GM19468 (cell line): ENCODE results near the gene CEP135.
"Not testable (repeated sequence)": the region's sequence is repeated elsewhere in the genome, so short reads cannot be mapped to it uniquely, and the experiment has no call there.

Experiments used
- ATAC-seq: cut with Tn5 transposase; IDR thresholded peaks from one replicate; pipeline ENCODE4 v1.9.1; 2021; ENCODE audit warnings: mild to moderate bottlenecking, moderate library complexity, moderate number of reproducible peaks; ENCODE audit not compliant: unreplicated experiment; ENCODE audit errors: extremely low read depth

CEP135 gene

DNA sequence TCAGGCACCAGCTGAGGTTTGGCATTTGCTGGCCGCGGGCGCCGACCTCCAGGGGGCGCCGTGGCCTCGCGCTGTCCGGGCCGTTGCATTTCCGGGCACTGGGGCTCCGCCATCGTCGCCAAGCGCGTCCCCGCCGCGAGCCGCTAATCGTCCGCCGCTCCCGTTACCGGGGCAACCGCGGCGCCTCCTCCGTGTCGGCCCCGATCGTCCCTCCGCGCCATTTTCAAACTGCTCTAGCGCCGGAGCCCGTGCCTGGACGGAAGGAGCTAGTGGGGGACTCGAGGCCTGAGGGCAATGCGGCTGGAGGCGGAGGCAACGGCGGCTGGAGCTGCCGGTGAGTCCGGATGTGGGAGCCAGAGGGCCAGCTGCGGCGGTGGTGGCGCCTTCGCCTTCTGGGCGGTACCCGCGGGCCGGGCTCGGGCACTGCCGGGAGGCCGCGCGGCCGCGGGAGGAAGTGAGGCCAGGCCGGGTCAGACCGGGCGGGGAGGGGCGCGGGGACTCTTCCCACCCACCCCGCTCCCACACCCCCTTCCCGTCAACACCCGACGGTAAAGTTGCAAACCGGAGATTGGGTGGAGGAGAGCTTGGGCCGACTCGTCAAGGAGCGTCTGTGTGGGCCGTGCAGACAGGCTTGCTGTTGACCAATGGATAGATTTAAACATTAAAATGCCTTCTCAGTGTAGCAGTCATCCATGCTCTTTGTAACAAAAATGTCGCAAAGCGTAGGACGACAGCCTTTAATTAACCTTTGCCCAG is at the start of gene CEP135:
TSS of gene CEP135 (plus strand) at position 220 of the 756 bp plus-strand sequence. CDS start 3,186 bp downstream, outside the sequence.
- peak; percentile 72 for ATAC-seq

GRCh38 chr4:55902677-55903076 is 46.1 kb upstream of the CEP135 start:
- no peak for ATAC-seq

- no peak for ATAC-seq
These were observed 45.2 kb upstream of the CEP135 start for GRCh38 chr4:55903577-55903976.

GRCh38 chr4:55904576-55904975 is 44.2 kb upstream of the CEP135 start:
- no peak for ATAC-seq

- no peak for ATAC-seq
These were observed 42.4 kb upstream of the CEP135 start for GRCh38 chr4:55906323-55906722.

DNA sequence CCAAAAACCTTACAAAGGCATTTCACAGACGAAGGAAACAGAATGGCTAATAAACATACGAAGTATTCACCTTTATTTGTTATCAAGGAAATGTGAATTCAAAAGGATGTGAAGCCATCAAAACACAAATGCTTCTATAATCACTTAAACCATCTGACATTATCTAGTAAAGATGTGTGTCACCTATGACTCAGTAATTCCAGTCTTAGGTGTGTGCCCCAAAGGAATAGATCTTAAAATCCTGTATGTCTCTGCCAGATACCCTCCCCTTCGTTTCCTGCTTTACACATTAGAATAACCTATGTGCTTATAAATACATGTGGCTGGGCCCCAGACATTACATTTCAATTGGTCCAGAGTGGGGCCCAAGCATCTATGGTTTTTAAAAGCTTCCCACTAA is 41.8 kb upstream of the CEP135 start:
- ATAC-seq: no peak

DNA sequence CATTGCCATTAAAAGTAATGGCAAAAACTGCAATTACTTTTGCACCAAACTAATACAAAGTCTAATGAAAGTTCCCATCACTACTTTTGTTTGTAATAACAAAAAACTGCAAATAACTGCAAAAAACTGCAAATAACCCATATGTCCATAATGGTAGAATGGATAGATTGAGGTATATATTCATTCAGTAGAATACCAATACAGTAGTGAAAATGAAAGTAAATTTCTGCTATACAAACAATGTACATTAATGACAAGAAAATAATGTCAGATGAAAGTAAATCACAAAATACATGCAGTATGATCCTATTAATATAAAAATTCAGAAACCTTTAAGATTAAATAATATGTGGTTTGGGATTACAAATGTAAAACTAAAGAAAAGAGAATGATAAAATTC is 41.3 kb upstream of the CEP135 start:
- ATAC-seq: no peak

GRCh38 chr4:55910140-55910539 is 38.6 kb upstream of the CEP135 start:
- ATAC-seq: no peak

GRCh38 chr4:55912249-55912648 is 36.5 kb upstream of the CEP135 start:
- ATAC-seq: no peak

- ATAC-seq: no peak
These were observed 28.2 kb upstream of the CEP135 start for GRCh38 chr4:55920571-55920970.

DNA sequence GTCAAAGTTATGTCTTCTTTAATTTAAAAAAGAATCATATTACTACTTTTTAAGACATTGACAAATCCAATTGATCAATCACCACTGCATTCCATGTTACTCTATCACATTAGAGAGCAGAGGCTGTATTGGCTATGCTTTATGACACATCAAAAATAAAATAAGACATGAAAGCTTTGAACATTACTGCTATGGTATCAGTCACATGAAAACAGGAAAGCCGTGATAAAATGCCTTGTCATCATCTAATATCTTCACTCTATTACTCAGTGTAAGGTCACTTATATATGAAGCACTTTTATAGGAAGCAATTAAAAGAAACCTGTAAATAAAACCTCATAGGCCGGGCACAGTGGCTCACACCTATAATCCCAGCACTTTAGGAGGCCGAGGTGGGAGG is 27.7 kb upstream of the CEP135 start:
- no peak for ATAC-seq

- no peak for ATAC-seq
These were observed 23.5 kb upstream of the CEP135 start for GRCh38 chr4:55925241-55925640.

DNA sequence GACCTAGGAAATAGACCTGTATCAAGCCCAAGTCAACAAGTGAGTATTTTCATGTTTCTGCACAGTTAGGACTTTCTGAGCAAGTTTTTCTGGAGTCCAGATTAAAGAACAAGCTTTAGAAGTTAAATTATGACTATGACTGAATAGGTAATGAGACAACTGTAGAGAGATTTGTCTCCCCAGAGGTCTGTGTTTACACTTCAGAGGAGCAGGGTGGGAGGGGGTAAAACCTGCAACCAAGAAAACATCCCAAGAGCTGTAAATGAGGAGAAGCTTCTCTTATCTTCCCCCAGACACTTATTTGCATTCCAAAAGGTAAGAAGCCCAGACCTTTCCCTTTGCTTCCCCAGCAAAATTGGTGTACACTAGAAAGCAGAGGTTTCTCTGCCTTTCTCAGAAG is 22.1 kb upstream of the CEP135 start:
- ATAC-seq: no peak

DNA sequence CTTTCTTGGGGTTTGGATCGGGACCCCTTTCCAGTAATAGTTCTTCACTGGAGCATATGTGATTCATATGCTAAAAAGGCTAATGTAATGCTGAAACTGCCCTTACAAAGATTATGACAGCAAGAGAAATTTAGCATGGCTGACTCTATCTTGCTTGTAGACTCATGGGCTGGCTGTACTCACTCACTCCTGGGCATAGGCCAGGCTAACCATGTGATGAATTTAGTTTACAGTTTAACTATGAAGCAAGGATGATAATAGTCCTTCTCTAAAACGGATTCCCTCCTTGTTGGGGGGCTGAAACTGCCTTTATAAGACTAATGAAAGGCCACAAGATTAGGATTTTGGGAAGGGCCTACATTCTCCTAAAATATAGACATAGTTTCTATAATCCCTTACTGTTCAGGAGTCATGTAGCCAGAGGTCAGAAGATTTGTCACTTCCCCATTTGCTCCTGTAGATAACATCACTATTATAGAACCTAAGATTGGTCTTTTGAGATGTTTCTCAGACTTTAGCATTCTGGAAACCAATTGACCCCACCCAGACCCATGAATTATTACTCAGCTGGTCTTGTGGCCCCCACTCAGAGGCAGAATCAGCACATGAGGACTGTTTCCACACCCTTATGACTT is 20.8 kb upstream of the CEP135 start:
- no peak for ATAC-seq

DNA sequence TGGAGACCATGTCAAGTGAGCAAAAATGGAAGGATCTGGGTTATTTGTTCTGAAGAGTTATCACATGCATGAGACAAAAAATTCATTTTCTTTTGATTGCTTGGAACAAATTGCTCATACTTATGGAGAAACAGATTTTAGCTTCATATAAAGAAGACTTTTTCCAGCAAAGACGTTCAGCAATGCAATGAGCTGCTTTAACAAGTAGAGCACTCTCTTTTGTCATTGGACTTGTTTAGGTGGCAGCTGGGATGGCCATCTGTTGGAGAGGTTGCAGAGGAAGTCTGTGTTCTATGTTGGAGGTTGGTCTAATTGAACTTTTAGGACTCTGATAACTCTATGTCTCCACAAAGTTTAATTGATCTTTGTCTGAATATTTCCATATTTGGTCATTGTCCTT is 19.9 kb upstream of the CEP135 start:
- no peak for ATAC-seq

- ATAC-seq: no peak
These were observed 17.7 kb upstream of the CEP135 start for GRCh38 chr4:55931043-55931442.

DNA sequence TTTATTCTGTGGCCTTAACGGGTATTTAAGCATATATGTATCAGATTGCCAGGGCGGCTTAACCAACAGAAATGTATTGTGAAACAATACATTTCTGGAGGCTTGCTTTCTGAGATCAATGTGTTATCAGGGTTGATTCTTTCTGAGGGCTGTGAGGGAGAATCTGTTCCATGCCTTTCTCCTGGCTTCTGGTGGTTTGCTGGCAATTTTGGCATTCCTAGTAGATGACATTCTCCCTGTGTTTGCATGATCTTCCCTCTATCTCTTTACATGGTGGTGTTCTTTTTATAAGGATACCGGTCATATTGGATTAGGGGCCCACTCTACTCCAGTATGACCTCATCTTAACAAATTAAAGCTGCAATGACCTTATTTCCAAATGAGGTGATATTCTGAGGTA is 16.9 kb upstream of the CEP135 start:
- no peak for ATAC-seq

- ATAC-seq: no peak
These were observed 16.2 kb upstream of the CEP135 start for GRCh38 chr4:55932511-55932910.

DNA sequence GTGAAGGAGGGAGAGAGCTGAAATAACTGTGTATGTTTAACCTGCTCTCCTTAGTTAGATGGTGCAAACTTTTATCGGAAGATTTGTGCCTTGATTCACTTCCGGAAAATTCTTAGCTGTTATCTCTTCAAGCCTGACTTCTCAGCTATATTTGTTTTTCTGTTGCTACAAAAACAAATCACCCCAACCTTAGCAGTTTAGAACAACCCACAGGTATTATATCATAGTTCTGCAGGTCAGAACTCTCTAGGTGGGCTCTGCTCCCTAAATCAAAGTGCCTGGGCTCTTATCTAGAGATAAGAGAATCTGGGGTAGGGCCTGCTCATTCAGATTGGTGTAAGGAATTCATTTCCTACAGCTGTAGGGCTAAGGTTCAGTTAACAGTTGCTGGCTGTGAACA is 15.1 kb upstream of the CEP135 start:
- no peak for ATAC-seq

DNA sequence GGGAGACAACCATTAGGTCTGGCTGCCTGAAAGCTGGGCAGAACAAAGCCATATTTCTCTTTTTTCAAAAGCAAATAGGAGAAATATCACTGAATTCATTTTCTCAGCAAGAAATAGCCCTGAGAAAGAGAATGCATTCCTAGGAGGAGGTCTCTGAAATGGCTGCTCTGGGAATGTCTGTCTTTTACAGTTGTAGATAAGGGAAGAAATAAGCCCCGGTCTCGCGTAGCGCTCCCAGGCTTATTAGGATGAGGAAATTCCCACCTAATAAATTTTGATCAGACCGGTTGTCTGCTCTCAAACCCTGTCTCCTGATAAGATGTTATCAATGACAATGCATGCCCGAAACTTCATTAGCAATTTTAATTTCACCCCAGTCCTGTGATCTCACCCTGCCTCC is 12.8 kb upstream of the CEP135 start:
- ATAC-seq: not testable (repeated sequence)

GRCh38 chr4:55938481-55938880 is 10.3 kb upstream of the CEP135 start:
- no peak for ATAC-seq

DNA sequence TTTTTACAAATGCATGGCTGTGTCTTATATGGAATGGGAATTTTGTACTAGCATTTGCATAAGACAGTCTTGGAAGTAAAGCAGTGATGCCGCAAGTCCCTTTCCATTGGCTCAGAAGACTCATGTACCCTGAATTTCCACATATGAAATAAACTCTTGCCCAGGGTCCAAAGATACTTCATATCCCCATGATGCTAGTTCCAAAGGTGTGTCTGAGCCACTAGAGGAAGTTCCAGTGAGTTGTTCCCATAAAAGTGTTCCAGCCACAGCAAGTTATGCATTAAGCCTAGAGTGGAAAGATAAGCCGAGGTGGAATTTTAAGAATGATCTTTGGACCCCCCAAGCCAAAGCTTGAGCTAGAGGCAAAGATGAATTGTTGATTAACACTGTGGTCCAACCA is 9.3 kb upstream of the CEP135 start:
- no peak for ATAC-seq
